ENCODE results near the gene WWOX.

Gene WWOX

DNA sequence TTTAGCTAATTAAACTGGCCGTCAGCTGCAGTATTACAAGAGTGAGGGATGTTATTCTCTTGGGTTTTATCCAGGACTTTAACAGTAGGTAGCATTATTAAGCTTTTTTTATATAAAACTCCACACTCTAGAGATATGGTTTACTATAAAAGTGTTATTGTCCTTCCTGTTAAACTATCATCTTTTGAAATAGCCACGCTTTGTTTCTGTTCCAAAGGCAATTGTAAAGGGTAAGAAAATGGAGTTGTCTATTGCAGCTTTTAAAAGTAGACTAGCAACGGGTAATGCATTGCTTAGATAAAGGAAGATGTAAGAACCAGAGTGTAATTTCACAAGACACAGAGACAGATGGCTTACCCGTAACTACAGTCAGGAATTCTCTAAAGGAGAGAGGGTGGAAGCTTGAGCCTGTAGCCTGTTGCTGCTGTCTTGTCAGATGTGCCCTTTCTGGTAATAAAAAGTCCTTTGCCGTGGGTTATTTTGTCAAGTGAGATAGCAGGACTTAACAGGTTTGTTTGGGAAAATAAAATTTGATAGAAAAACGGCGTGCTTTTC is 56.4 kb downstream of the WWOX start:
- ChIA-PET CTCF (interaction anchor here (0.6 kb wide), 1 partner anchor 29 kb away, joined by 3 read pairs; no protein-coding TSS in a partner anchor), POLR2A (no interaction called here)
- no peak overlapping the region for H3K4me3 ChIP-seq (ENCODE audit: low read depth, low read length)
- DNase-seq (ENCODE audit: low read depth, low spot score) = no peak
- TF ChIP-seq, protein P1, sequence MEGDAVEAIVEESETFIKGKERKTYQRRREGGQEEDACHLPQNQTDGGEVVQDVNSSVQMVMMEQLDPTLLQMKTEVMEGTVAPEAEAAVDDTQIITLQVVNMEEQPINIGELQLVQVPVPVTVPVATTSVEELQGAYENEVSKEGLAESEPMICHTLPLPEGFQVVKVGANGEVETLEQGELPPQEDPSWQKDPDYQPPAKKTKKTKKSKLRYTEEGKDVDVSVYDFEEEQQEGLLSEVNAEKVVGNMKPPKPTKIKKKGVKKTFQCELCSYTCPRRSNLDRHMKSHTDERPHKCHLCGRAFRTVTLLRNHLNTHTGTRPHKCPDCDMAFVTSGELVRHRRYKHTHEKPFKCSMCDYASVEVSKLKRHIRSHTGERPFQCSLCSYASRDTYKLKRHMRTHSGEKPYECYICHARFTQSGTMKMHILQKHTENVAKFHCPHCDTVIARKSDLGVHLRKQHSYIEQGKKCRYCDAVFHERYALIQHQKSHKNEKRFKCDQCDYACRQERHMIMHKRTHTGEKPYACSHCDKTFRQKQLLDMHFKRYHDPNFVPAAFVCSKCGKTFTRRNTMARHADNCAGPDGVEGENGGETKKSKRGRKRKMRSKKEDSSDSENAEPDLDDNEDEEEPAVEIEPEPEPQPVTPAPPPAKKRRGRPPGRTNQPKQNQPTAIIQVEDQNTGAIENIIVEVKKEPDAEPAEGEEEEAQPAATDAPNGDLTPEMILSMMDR (IDR thresholded peaks at IDR 0.05; ENCODE audit: insufficient read depth, low read length, missing control alignments) = no peak

DNA sequence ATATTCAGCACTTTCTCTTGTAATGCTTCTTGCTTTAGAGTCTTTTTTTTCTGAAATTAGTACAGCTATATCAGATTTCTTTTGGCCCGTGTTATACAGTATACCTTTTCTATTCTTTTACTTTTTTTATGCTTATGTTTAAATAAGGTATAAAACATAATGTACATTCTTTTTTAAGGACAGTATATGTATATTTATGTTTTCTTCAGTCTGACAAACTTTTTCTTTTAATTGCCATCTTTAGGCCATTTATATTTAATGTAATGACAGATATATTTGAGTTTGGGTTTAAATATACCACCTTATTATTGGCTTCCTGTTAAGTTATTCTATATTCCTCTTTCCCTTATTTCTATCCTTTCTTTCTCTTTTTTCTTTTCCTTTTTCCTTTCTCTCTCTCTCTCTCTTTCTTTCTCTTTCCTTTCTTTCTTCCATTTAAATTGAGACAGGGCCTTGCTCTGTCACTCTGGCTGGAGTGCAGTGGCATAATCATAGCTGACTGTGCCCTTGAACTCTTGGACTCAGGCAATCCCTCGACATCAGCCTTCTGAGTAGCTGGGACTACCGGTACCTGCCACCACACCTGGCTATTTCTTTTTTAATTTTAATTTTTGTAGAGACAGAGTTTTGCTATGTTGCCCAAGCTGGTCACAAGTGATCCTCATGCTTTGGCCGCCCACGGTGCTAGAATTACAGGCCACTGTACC is 61.7 kb downstream of the WWOX start:
- TF ChIP-seq, protein P1 (IDR thresholded peaks at IDR 0.05; ENCODE audit: insufficient read depth, low read length, missing control alignments) = no peak
- CTCF ChIA-PET = no interaction called here
- POLR2A ChIA-PET = no interaction called here
- no peak overlapping the region for H3K4me3 ChIP-seq (ENCODE audit: low read depth, low read length)
- no peak for DNase-seq (ENCODE audit: low read depth, low spot score)

- CTCF ChIA-PET = no interaction called here
- DNase-seq (ENCODE audit: low read depth, low spot score) = no peak
- TF ChIP-seq, protein P1 (IDR thresholded peaks at IDR 0.05; ENCODE audit: insufficient read depth, low read length, missing control alignments) = no peak
- POLR2A ChIA-PET = no interaction called here
- H3K4me3 ChIP-seq (ENCODE audit: low read depth, low read length) = no peak overlapping the region
Observed at GRCh38 chr16:78163772-78164670, 64.6 kb downstream of the WWOX start.

GRCh38 chr16:78170494-78170933 is 71.1 kb downstream of the WWOX start:
- H3K4me3 ChIP-seq (ENCODE audit: low read depth, low read length) = no peak overlapping the region
- TF ChIP-seq, protein P1 (IDR thresholded peaks at IDR 0.05; ENCODE audit: insufficient read depth, low read length, missing control alignments) = no peak
- no peak for DNase-seq (ENCODE audit: low read depth, low spot score)
- ChIA-PET POLR2A (no interaction called here), CTCF (no interaction called here)

- ChIA-PET CTCF (no interaction called here), POLR2A (no interaction called here)
- DNase-seq (ENCODE audit: low read depth, low spot score) = no peak
- no peak overlapping the region for H3K4me3 ChIP-seq (ENCODE audit: low read depth, low read length)
- TF ChIP-seq, protein P1 (IDR thresholded peaks at IDR 0.05; ENCODE audit: insufficient read depth, low read length, missing control alignments) = no peak
Observed at GRCh38 chr16:78175287-78175686, 75.8 kb downstream of the WWOX start.

DNA sequence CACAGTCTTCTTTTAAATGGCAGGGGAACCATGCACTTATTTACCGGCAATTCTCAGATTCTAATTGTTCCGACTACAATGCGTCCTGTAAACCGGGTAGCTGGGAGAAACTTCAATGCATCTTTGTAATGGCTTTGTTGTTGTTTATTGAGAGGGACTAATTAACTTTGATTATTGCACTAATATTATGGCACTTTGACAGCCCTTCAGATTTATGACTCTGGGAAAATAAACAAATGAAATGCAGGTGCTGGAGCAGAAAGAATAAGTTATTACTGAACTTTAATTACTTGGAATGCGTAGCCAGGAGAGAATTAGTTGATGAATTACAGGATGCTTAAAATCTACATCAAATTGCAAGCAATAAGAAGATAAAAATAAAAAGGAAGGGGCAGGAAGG is 77.0 kb downstream of the WWOX start:
- no peak for DNase-seq (ENCODE audit: low read depth, low spot score)
- POLR2A ChIA-PET = no interaction called here
- TF ChIP-seq, protein P1 (IDR thresholded peaks at IDR 0.05; ENCODE audit: insufficient read depth, low read length, missing control alignments) = no peak
- CTCF ChIA-PET = no interaction called here
- H3K4me3 ChIP-seq (ENCODE audit: low read depth, low read length) = no peak overlapping the region

Measured in AG04449 (cell line).